Right atrium auricular region (tissue), 2 donors: ENCODE measurements around the gene DUSP10. TPM values are rescaled to one million over a fixed set of nuclear protein-coding genes. Genes with fewer than 3 reads are reported as not detected.

ENCODE experiments used
- DNase-seq: peaks from one replicate; pipeline ENCODE4 v3.0.0-alpha.2; 2019; ENCODE audit warnings: low spot score
- H3K27ac ChIP-seq, 2 donors: fragments of 200-600 bp; sonication (generic); 1 replicate in 1 of 2; 2 replicates in 1 of 2; pipeline ENCODE4 v1.5.1; 2016 to 2019
- H3K27me3 ChIP-seq, 2 donors: fragments of 200-600 bp; sonication (generic); one replicate each; pipeline versions ENCODE4 v1.5.1 to v1.6.0; 2017 to 2019
- H3K36me3 ChIP-seq: fragments of 200-600 bp; sonication (generic); one replicate; pipeline ENCODE4 v1.5.1; 2016
- H3K4me1 ChIP-seq, 2 donors: fragments of 200-600 bp; sonication (generic); one replicate each; pipeline versions ENCODE4 v1.5.1 to v1.6.0; 2017 to 2019
- H3K4me3 ChIP-seq, 2 donors: fragments of 200-600 bp; sonication (generic); 1 replicate in 1 of 2; 2 replicates in 1 of 2; pipeline ENCODE4 v1.5.1; 2017 to 2019; ENCODE audit warnings: mild to moderate bottlenecking in 1 of 2, moderate library complexity in 1 of 2
- H3K9me3 ChIP-seq, 2 donors: fragments of 200-600 bp; sonication (generic); one replicate each; pipeline ENCODE4 v1.5.1; 2019
- CTCF ChIP-seq, 2 donors: fragments of 200-600 bp; sonication (generic); IDR thresholded peaks; one replicate each; pipeline ENCODE4 v1.5.1; 2019; ENCODE audit warnings: antibody characterized with exemption in 2 of 2
- total RNA-seq, 2 donors: library from RNA; depleted of rRNA; stranded (reverse); fragments of >200 nt; gene quantifications; one replicate each; pipeline ENCODE4 v1.1.0, GENCODE V29; 2016

The DUSP10 gene
- total RNA-seq, 2 donors from 2014 or later: 3.3 to 6.4 TPM

GRCh38 chr1:221761354-221762002 is 19.6 kb upstream of the DUSP10 start:
- no peak for TF ChIP-seq CTCF (IDR thresholded peaks at IDR 0.05)
- Histone ChIP-seq H3K27ac (no peak overlapping the region), H3K36me3 (no peaks in the 10 kb centered on the region), H3K4me3 (no peak overlapping the region), H3K9me3 (no peaks in the 10 kb centered on the region), H3K27me3 (no peaks in the 10 kb centered on the region), H3K4me1 (no peaks in the 10 kb centered on the region)
- no peak for DNase-seq

GRCh38 chr1:221760911-221761310 is 19.0 kb upstream of the DUSP10 start:
- H3K9me3 ChIP-seq: no peaks in the 10 kb centered on the region
- H3K4me1 ChIP-seq: no peaks in the 10 kb centered on the region
- no peak for DNase-seq
- no peak overlapping the region for H3K27ac ChIP-seq
- H3K27me3 ChIP-seq: no peaks in the 10 kb centered on the region
- no peaks in the 10 kb centered on the region for H3K36me3 ChIP-seq
- no peak for TF ChIP-seq CTCF (IDR thresholded peaks at IDR 0.05)
- H3K4me3 ChIP-seq: no peak overlapping the region

GRCh38 chr1:221759436-221759835 is 17.5 kb upstream of the DUSP10 start:
- DNase-seq: no peak
- TF ChIP-seq CTCF (IDR thresholded peaks at IDR 0.05): no peak
- no peak overlapping the region for H3K4me3 ChIP-seq
- H3K27me3 ChIP-seq: no peaks in the 10 kb centered on the region
- no peaks in the 10 kb centered on the region for H3K4me1 ChIP-seq
- H3K36me3 ChIP-seq: no peaks in the 10 kb centered on the region
- H3K27ac ChIP-seq: no peak overlapping the region
- H3K9me3 ChIP-seq: no peaks in the 10 kb centered on the region

GRCh38 chr1:221758455-221758854 is 16.6 kb upstream of the DUSP10 start:
- Histone ChIP-seq H3K9me3 (no peaks in the 10 kb centered on the region), H3K27me3 (no peaks in the 10 kb centered on the region), H3K4me3 (no peak overlapping the region), H3K36me3 (no peaks in the 10 kb centered on the region), H3K27ac (no peak overlapping the region), H3K4me1 (no peaks in the 10 kb centered on the region)
- no peak for DNase-seq
- no peak for TF ChIP-seq CTCF (IDR thresholded peaks at IDR 0.05)

GRCh38 chr1:221756830-221757551 is 15.1 kb upstream of the DUSP10 start:
- no peak for DNase-seq
- no peak overlapping the region for H3K27ac ChIP-seq
- H3K4me3 ChIP-seq: no peak overlapping the region
- H3K4me1 ChIP-seq: no peaks in the 10 kb centered on the region
- no peaks in the 10 kb centered on the region for H3K36me3 ChIP-seq
- H3K9me3 ChIP-seq: no peaks in the 10 kb centered on the region
- no peak for TF ChIP-seq CTCF (IDR thresholded peaks at IDR 0.05)
- no peaks in the 10 kb centered on the region for H3K27me3 ChIP-seq
